ENCODE results near the gene MCAT. TPM values are rescaled to one million over a fixed set of nuclear protein-coding genes. Genes with fewer than 3 reads are reported as not detected.
"Not testable (repeated sequence)": the region's sequence is repeated elsewhere in the genome, so short reads cannot be mapped to it uniquely, and the experiment has no call there.

MCAT gene
- total RNA-seq, 1 donor = 21.4 TPM

DNA sequence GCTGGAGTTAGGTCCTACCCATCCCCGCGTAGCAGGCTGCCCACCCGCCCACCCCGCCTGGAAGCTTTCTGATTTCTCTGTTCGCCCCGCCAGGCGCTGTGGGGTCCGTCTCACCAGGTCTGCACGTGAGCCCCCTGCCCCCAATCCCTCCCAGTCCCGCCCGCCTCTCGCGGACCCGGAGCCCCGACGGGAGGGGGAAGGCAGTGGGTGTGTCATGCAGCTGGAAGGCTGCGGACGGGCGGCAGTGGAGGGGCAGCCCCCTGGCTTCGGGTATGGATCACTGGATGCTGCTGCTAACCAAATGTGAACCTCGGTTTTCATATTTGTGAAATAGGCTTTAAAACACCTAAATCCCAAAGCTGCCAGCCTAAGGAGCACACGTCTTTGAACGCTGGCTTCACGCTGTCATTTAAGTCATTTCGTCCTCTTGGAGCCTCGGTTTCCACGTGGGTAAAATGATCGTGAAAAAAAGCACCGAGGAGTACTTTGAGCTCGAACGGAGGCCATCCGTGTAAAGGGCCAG lies 33.2 kb downstream of the MCAT start:
- H3K9me3 ChIP-seq (ENCODE audit: low read depth, low read length) = no peaks in the 10 kb centered on the region
- no peaks in the 10 kb centered on the region for H3K79me2 ChIP-seq (ENCODE audit: insufficient read depth, low read length)
- H3K27ac ChIP-seq (ENCODE audit: low read depth, low read length) = no peak overlapping the region
- H4K20me1 ChIP-seq (ENCODE audit: insufficient read depth, low read length) = no peaks in the 10 kb centered on the region
- H3K4me2 ChIP-seq (ENCODE audit: insufficient read depth, low read length) = peak overlapping the region; percentile 77
- peak overlapping the region; percentile 46 for H3K4me3 ChIP-seq (ENCODE audit: insufficient read depth, low read length)
- H3K4me1 ChIP-seq (ENCODE audit: insufficient read depth, low read length) = peaks cover 4% of the 10 kb centered on the region
- DNase-seq (ENCODE audit: insufficient read length, low spot score, missing footprints) = peak; percentile 73
- H2AFZ ChIP-seq (ENCODE audit: low read length) = peak overlapping the region; percentile 56
- TF ChIP-seq, protein P1, sequence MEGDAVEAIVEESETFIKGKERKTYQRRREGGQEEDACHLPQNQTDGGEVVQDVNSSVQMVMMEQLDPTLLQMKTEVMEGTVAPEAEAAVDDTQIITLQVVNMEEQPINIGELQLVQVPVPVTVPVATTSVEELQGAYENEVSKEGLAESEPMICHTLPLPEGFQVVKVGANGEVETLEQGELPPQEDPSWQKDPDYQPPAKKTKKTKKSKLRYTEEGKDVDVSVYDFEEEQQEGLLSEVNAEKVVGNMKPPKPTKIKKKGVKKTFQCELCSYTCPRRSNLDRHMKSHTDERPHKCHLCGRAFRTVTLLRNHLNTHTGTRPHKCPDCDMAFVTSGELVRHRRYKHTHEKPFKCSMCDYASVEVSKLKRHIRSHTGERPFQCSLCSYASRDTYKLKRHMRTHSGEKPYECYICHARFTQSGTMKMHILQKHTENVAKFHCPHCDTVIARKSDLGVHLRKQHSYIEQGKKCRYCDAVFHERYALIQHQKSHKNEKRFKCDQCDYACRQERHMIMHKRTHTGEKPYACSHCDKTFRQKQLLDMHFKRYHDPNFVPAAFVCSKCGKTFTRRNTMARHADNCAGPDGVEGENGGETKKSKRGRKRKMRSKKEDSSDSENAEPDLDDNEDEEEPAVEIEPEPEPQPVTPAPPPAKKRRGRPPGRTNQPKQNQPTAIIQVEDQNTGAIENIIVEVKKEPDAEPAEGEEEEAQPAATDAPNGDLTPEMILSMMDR (IDR thresholded peaks at IDR 0.05; ENCODE audit: extremely low read depth, low read depth, low read length) = no peak
- no peaks in the 10 kb centered on the region for H3K36me3 ChIP-seq (ENCODE audit: insufficient read depth, low read length)
- H3K27me3 ChIP-seq (ENCODE audit: insufficient read depth, low read length) = peaks cover 55% of the 10 kb centered on the region

DNA sequence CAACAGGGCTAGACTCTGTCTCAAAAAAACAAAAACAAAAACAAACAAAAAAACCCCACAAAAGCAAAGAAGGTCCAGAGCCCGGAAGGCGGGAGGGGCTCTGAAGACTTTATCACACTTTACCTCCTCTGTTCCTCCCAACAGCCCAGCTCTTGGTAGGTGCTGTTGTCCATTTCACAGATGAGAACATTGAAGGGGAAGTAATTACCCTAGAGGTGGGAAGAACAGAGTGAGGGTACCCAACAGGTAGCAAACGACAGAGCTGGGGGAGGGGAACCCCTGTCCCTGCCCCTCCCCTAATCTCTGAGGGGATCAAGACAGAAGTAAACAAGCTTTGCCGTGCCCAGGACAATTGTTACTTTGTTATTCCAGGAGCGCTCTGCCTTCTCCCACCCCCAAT lies 33.7 kb downstream of the MCAT start:
- H3K27me3 ChIP-seq (ENCODE audit: insufficient read depth, low read length) = peaks cover 50% of the 10 kb centered on the region
- no peak overlapping the region for H3K4me3 ChIP-seq (ENCODE audit: insufficient read depth, low read length)
- TF ChIP-seq, protein P1 (IDR thresholded peaks at IDR 0.05; ENCODE audit: extremely low read depth, low read depth, low read length) = no peak
- H2AFZ ChIP-seq (ENCODE audit: low read length) = no peak overlapping the region
- no peak overlapping the region for H3K27ac ChIP-seq (ENCODE audit: low read depth, low read length)
- H3K36me3 ChIP-seq (ENCODE audit: insufficient read depth, low read length) = no peaks in the 10 kb centered on the region
- no peaks in the 10 kb centered on the region for H3K9me3 ChIP-seq (ENCODE audit: low read depth, low read length)
- DNase-seq (ENCODE audit: insufficient read length, low spot score, missing footprints) = peak; percentile 67
- no peaks in the 10 kb centered on the region for H3K79me2 ChIP-seq (ENCODE audit: insufficient read depth, low read length)
- H3K4me2 ChIP-seq (ENCODE audit: insufficient read depth, low read length) = no peak overlapping the region
- H3K4me1 ChIP-seq (ENCODE audit: insufficient read depth, low read length) = peaks cover 4% of the 10 kb centered on the region
- H4K20me1 ChIP-seq (ENCODE audit: insufficient read depth, low read length) = no peaks in the 10 kb centered on the region

DNA sequence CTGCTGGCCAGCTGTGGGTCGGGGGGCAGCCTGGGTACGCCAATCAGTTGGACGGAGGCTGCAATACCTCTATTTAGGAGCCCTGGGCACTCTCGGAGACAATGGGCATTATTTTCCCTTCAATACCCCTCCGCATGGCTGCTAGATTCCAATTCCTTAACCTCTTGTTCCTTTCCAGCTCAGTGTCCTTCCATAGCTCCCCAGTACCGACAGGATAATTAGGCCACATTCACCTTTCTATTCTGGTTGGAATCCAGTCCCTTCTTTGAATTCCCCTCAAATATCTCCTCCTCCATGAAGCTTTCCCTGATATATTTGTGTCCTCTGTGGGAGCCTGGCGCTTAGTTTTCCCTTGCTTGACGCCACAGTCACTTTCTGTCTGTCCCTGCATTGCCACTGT lies 36.9 kb downstream of the MCAT start:
- Histone ChIP-seq H3K79me2 (ENCODE audit: insufficient read depth, low read length) (no peaks in the 10 kb centered on the region), H3K27ac (ENCODE audit: low read depth, low read length) (no peak overlapping the region), H3K4me1 (ENCODE audit: insufficient read depth, low read length) (peaks cover 4% of the 10 kb centered on the region), H4K20me1 (ENCODE audit: insufficient read depth, low read length) (no peaks in the 10 kb centered on the region), H2AFZ (ENCODE audit: low read length) (no peak overlapping the region), H3K9me3 (ENCODE audit: low read depth, low read length) (no peaks in the 10 kb centered on the region), H3K36me3 (ENCODE audit: insufficient read depth, low read length) (no peaks in the 10 kb centered on the region), H3K4me3 (ENCODE audit: insufficient read depth, low read length) (no peak overlapping the region), H3K4me2 (ENCODE audit: insufficient read depth, low read length) (no peak overlapping the region), H3K27me3 (ENCODE audit: insufficient read depth, low read length) (peaks cover 36% of the 10 kb centered on the region)
- TF ChIP-seq, protein P1 (IDR thresholded peaks at IDR 0.05; ENCODE audit: extremely low read depth, low read depth, low read length) = no peak
- peak; percentile 73 for DNase-seq (ENCODE audit: insufficient read length, low spot score, missing footprints)

DNA sequence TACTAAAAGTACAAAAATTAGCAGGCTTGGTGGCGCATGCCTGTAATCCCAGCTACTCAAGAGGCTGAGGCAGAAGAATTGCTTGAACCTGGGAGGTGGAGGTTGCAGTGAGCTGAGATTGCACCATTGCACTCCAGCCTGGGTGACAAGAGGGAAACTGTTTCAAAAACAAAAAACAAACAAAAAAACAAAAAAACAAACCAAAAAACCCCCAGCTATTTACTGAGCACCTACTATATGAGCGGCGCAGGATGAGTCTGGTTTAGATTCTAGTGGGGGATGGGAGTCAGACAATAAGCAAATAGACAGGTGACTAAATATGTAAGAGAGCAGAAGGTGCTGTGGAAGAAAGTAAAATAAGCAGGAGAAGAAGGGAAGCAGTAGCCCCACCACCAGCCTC lies 38.2 kb downstream of the MCAT start:
- not testable (repeated sequence) for H3K27ac ChIP-seq (ENCODE audit: low read depth, low read length); H3K36me3 ChIP-seq (ENCODE audit: insufficient read depth, low read length); H4K20me1 ChIP-seq (ENCODE audit: insufficient read depth, low read length); H2AFZ ChIP-seq (ENCODE audit: low read length); H3K9me3 ChIP-seq (ENCODE audit: low read depth, low read length); H3K4me2 ChIP-seq (ENCODE audit: insufficient read depth, low read length); H3K4me3 ChIP-seq (ENCODE audit: insufficient read depth, low read length); H3K4me1 ChIP-seq (ENCODE audit: insufficient read depth, low read length); H3K79me2 ChIP-seq (ENCODE audit: insufficient read depth, low read length)
- H3K27me3 ChIP-seq (ENCODE audit: insufficient read depth, low read length) = peaks cover 23% of the 10 kb centered on the region
- peak; percentile 3 for DNase-seq (ENCODE audit: insufficient read length, low spot score, missing footprints)

DNA sequence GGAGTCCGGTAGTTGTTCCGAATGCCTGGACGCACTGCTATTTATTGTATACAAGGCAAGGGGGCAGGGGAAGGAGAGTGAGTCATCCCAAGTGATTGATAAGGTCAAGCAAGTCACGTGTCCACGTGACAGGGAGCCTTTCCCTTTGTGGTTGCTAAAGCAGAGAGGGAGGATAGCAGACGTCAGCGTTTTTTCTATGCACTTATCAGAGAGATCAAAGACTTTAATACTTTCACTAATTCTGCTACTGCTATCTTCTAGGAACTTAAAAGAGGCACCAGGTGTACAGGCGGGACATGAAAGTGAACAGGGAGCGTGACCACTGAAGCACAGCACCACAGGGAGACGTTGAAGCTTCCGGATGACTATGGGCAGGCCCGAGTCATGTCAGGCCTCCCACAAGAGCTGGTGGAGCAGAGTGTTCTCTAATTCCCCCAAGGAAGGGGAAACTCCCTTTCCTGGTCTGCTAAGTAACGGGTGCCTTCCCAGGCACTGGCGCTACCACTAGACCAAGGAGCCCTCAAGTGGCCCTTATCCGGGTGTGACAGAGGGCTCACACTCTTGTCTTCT lies 39.1 kb downstream of the MCAT start:
- H2AFZ ChIP-seq (ENCODE audit: low read length); H3K4me1 ChIP-seq (ENCODE audit: insufficient read depth, low read length); H3K4me2 ChIP-seq (ENCODE audit: insufficient read depth, low read length); H4K20me1 ChIP-seq (ENCODE audit: insufficient read depth, low read length); H3K9me3 ChIP-seq (ENCODE audit: low read depth, low read length); H3K27ac ChIP-seq (ENCODE audit: low read depth, low read length); H3K79me2 ChIP-seq (ENCODE audit: insufficient read depth, low read length); H3K36me3 ChIP-seq (ENCODE audit: insufficient read depth, low read length); H3K4me3 ChIP-seq (ENCODE audit: insufficient read depth, low read length): not testable (repeated sequence)
- DNase-seq (ENCODE audit: insufficient read length, low spot score, missing footprints) = peak; percentile 10
- H3K27me3 ChIP-seq (ENCODE audit: insufficient read depth, low read length) = peaks cover 15% of the 10 kb centered on the region
